Activated CD4-positive, alpha-beta memory T cell treated with anti-CD3 and anti-CD28 coated beads for 36 hours (primary cell): ENCODE data around the gene MARK2. TPM values are rescaled to one million over a fixed set of nuclear protein-coding genes. Genes with fewer than 3 reads are reported as not detected.

Source experiments
- CTCF ChIA-PET: fragments of 350-600 bp; sonication (Branson Sonifier 250); formaldehyde crosslinking; loops from one replicate; lab custom pipeline; 2021; ENCODE audit warnings: antibody characterized with exemption, inconsistent platforms; lab: Charles Lee
- POLR2A ChIA-PET: fragments of 350-600 bp; sonication (Branson Sonifier 250); formaldehyde crosslinking; loops from one replicate; lab custom pipeline; 2021; ENCODE audit warnings: antibody characterized with exemption; lab: Charles Lee
- DNase-seq: peaks from one replicate; pipeline ENCODE4 v3.0.0-alpha.2; 2020
- H3K27ac Mint-ChIP-seq: one replicate; pipeline ENCODE4 v1.8.0; 2021; ENCODE audit warnings: mixed read lengths
- H3K27me3 Mint-ChIP-seq: one replicate; pipeline ENCODE4 v1.8.0; 2021; ENCODE audit warnings: mixed read lengths
- H3K36me3 Mint-ChIP-seq: one replicate; pipeline ENCODE4 v1.8.0; 2021; ENCODE audit warnings: mixed read lengths
- H3K4me1 Mint-ChIP-seq: one replicate; pipeline ENCODE4 v1.8.0; 2021; ENCODE audit warnings: low read depth, mixed read lengths
- H3K4me3 Mint-ChIP-seq: one replicate; pipeline ENCODE4 v1.8.0; 2021; ENCODE audit warnings: mild to moderate bottlenecking, mixed read lengths
- H3K9me3 Mint-ChIP-seq: one replicate; pipeline ENCODE4 v1.8.0; 2021; ENCODE audit warnings: mixed read lengths
- intact Hi-C: fragments of 100-400 bp; cut with micrococcal nuclease; formaldehyde crosslinking; loops from one replicate; pipeline ENCODE4 v1.15.1; 2023
- total RNA-seq, 2 experiments: library from RNA; stranded (reverse); gene quantifications; one replicate each; pipeline ENCODE4 v1.2.3, GENCODE V29; 2021

Gene MARK2
- total RNA-seq, 2 experiments from 2014 or later: 20.0 to 29.0 TPM

DNA sequence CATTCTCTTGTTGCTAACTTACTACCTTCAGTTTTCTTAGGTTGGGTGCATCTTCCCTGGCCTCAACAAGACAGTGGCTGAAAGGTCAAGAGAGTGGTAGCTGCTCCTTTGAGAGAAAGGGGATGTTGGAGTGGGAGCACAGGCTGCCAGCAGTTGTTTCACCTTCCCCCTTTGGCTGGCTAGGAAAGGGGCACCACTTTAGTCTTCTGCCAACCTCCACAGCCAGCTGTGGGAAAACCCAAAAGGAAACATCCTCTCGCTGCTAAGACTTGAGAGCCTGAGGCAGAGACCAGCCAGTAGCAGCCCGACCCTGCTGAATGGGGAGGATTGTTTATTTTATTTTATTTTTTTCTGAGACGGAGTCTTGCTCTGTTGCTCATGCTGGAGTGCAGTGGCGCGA, 34.4 kb downstream of the MARK2 start:
- DNase-seq: no peak
- CTCF ChIA-PET: interaction anchor here (0.7 to 2.2 kb wide), 3 partner anchors 10 to 73 kb away, joined by 3 to 8 read pairs (median 4); no protein-coding TSS in a partner anchor
- Mint-ChIP-seq H3K4me1 (peaks cover 66% of the 10 kb centered on the region), H3K36me3 (peaks cover 10% of the 10 kb centered on the region), H3K9me3 (no peaks in the 10 kb centered on the region), H3K27ac (no peak overlapping the region), H3K27me3 (no peaks in the 10 kb centered on the region), H3K4me3 (no peak overlapping the region)
- intact Hi-C loops: no loop called here
- POLR2A ChIA-PET: no interaction called here

DNA sequence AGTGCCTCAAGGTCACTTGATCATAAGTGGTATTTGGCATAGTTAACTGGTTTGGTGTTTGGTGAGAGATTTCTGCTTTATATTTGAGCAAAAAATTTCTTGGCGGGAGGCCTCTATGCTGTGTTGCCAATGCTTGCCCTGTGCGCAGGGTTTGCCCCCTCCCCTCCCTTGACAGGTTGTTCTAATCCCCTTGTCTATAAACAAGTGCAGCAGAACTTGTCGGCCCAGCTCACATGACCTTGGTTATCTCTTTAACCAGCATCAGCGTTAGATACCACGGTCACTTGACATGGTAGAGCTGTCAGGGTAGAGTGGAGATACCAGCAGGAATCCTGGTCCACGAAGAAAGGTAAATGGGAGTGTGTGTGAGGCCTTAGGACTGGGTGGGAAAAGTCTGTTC, 35.6 kb downstream of the MARK2 start:
- no peaks in the 10 kb centered on the region for H3K9me3 Mint-ChIP-seq
- no peak for DNase-seq
- H3K27ac Mint-ChIP-seq: no peak overlapping the region
- H3K36me3 Mint-ChIP-seq: peaks cover 5% of the 10 kb centered on the region
- no peak overlapping the region for H3K4me3 Mint-ChIP-seq
- intact Hi-C loops: no loop called here
- ChIA-PET POLR2A (no interaction called here), CTCF (no interaction called here)
- peaks cover 65% of the 10 kb centered on the region for H3K4me1 Mint-ChIP-seq
- H3K27me3 Mint-ChIP-seq: no peaks in the 10 kb centered on the region

DNA sequence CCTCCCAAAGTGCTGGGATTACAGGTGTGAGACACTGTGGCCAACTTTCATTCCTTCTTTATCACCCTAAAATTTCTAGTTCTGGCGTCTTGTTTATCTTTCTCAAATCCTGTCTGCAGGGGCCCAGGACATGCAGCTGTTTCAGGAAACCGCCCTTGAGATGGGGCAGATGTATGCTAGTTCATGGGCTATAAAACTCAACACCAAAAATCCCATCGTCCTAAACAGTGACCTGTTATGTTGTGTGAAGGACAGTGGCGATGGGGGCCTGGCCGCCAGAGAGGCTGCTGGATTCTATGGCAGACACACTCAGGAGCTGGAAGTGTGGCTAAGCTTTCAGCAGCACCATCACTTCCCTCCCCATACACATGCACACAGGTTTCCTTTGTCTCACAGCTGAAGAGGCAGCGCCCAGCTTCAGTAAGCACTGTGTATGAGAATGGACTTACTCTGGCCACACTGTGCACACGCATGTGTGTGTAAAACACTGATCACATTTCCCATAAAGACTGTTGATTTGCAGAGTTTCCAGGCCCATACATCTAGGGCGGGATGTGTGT, 36.7 kb downstream of the MARK2 start:
- no peaks in the 10 kb centered on the region for H3K9me3 Mint-ChIP-seq
- H3K4me1 Mint-ChIP-seq: peaks cover 65% of the 10 kb centered on the region
- CTCF ChIA-PET: interaction anchor here (0.9 to 1.2 kb wide), 2 partner anchors 38 to 70 kb away, joined by 3 read pairs; no protein-coding TSS in a partner anchor
- peaks cover 5% of the 10 kb centered on the region for H3K36me3 Mint-ChIP-seq
- no peak overlapping the region for H3K4me3 Mint-ChIP-seq
- POLR2A ChIA-PET: no interaction called here
- DNase-seq: no peak
- intact Hi-C loops: no loop called here
- H3K27ac Mint-ChIP-seq: no peak overlapping the region
- H3K27me3 Mint-ChIP-seq: no peaks in the 10 kb centered on the region

DNA sequence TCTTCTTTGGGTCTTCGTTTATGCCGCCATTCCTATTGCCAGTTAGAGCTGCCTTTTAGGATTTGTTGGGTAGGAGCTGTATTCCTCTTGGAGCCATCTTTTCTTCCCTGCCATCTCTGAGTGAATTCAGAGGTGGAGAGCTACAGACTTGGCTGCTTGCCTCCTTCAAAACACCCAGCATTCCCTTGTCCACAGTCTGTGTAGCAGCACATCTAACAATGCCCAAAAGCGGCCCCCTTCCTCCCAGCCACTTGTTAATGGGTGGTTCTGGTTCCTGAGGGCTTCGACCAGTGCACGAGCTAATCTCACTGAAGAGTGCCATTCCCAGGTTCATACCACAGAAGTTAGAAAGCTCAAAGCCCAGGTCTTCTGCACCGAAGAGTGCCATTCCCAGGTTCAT, 37.7 kb downstream of the MARK2 start:
- peaks cover 64% of the 10 kb centered on the region for H3K4me1 Mint-ChIP-seq
- no peak for DNase-seq
- no peaks in the 10 kb centered on the region for H3K27me3 Mint-ChIP-seq
- no peaks in the 10 kb centered on the region for H3K9me3 Mint-ChIP-seq
- no peak overlapping the region for H3K4me3 Mint-ChIP-seq
- CTCF ChIA-PET: interaction anchor here (0.9 to 1.2 kb wide), 3 partner anchors 39 to 69 kb away, joined by 3 read pairs; no protein-coding TSS in a partner anchor
- intact Hi-C loops: no loop called here
- H3K27ac Mint-ChIP-seq: no peak overlapping the region
- POLR2A ChIA-PET: interaction anchor here (1.6 kb wide), 1 partner anchor 14 kb away, joined by 3 read pairs; no protein-coding TSS in a partner anchor
- H3K36me3 Mint-ChIP-seq: peaks cover 5% of the 10 kb centered on the region

DNA sequence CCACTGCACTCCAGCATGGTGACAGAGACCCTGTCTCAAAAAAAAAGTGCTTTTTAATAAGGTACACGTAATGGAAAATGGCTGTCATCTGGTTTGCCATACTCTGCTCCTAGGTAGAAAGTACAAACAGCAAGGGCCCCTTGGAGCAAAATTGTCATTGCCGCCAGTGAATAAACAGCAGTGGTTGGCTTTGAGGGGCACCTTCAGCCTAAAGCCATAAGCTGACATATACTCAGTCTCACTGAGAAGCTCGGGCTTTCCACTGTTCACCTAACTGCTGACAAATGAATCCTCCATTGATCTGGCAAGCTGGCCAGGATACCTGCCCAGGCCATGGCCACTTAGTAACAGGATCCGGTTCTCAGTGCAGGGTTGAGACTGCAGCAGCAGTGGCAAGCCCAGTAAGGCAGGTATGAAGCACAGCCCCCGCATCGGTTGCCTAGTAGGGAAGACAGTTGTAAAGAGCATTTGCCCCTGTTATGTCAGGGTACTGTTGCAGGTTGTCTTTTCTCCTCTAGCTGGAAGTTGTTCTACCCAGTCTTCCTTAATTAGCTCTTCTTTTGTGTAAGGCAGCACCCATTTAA, 38.8 kb downstream of the MARK2 start:
- Mint-ChIP-seq H3K4me3 (no peak overlapping the region), H3K27me3 (no peaks in the 10 kb centered on the region), H3K36me3 (peaks cover 5% of the 10 kb centered on the region), H3K9me3 (no peaks in the 10 kb centered on the region), H3K27ac (no peak overlapping the region), H3K4me1 (peaks cover 62% of the 10 kb centered on the region)
- no peak for DNase-seq
- POLR2A ChIA-PET: interaction anchor here (1.6 kb wide), 1 partner anchor 15 kb away, joined by 3 read pairs; no protein-coding TSS in a partner anchor
- CTCF ChIA-PET: no interaction called here
- intact Hi-C loops: no loop called here

DNA sequence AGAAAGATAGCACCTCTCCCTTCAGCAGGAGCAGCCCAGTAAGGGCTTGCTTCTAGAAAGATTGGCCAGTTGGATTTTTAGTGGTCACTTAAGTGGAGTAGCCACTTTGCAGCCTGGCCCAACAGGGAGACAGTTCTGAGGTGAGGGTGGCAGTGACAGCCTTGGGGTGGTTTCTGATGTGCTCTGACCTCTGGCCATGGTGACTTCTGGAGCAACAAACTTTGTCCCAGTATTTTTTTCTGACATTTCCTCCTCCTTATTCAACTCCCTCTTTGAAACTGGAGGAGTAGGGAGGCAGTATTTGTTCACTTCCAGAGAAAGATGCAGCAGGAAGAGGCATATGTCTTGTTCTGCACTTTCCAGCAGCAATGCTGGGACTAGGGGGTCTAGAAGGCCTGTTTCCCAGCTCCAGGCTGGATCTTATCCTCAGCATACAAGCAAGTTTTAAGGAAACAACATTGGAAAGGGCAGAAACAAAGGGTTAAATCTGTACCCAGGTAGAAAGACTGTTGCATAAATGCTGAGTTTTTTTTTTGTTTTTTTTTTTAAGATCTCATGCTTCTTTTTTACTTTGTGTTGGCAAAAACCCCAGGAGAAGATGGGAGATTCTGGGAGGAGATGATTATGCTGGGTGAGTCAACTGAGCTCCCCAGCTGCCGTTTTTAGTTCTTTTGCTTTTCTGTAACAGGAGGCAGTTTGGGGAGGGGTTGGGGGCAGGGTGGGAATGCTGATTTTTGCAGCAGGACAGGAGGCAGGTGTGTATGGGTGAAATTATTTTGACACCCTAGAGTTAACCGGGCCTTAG, 40.9 kb downstream of the MARK2 start:
- intact Hi-C loops: loop anchor here (10.0 kb wide), 1 partner anchor 115 kb away; the partner anchor contains the start of gene ZFTA
- CTCF ChIA-PET: interaction anchor here (1.1 kb wide), 1 partner anchor 42 kb away, joined by 4 read pairs; no protein-coding TSS in a partner anchor
- H3K9me3 Mint-ChIP-seq: no peaks in the 10 kb centered on the region
- POLR2A ChIA-PET: no interaction called here
- no peak overlapping the region for H3K4me3 Mint-ChIP-seq
- no peaks in the 10 kb centered on the region for H3K36me3 Mint-ChIP-seq
- DNase-seq: no peak
- H3K4me1 Mint-ChIP-seq: peaks cover 63% of the 10 kb centered on the region
- no peaks in the 10 kb centered on the region for H3K27me3 Mint-ChIP-seq
- H3K27ac Mint-ChIP-seq: no peak overlapping the region

DNA sequence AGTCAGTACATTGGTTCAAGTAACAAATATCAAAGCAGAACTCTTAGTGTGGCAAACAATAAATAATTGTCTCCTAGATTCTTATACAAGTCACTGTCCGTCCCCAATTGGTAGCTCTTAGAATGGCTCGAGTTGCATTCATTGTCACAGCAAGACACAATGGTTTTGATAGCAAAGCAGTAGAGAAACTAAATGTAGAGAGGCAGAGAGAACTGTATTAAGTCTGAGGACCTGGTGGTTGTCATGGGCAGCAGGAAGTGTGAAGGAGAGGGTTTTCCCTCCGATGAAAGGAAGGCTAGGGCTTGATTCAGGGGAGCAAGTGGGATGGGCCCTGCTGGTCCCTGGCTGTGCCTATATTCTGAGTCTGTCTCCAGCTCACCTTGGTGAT, 41.5 kb downstream of the MARK2 start:
- intact Hi-C loops: loop anchor here (10.0 kb wide), 1 partner anchor 116 kb away; the partner anchor contains the start of gene ZFTA

DNA sequence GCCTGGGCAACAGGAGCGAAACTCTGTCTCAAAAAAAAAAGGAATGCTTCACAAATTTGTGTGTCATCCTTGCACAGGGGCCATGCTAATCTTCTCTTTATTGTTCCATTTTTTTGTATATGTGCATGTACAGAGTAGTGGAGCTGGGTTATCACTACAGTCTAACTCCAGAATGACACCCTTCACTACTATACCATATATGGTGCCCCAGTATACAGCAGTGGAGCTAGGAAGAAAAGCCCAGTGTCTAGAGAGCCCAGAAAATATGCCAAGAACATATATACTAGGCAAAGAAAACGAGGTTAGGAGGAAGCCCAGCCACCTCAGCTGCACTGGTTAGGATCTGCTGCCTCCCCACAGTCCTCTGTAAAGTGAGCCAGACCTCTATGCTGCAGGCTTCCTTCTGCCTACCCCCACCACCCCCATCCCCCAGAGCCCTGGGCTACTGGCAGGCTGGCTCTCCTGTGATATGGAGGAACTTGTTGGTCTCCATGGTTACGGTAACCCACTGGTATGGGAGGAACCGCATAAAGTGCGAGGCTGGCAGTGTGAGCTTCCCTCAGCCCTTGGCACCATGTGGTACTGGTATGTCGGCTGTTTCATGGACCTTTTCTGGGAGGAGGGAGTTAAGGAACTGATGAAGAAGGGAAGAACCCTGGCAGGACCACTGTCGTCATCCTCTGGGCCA, 43.8 kb downstream of the MARK2 start:
- Mint-ChIP-seq H3K27me3 (no peaks in the 10 kb centered on the region), H3K36me3 (no peaks in the 10 kb centered on the region), H3K4me1 (peaks cover 70% of the 10 kb centered on the region), H3K4me3 (no peak overlapping the region), H3K27ac (no peak overlapping the region), H3K9me3 (no peaks in the 10 kb centered on the region)
- intact Hi-C loops: loop anchor here (10.0 kb wide), 1 partner anchor 118 kb away; the partner anchor contains the start of gene ZFTA
- DNase-seq: no peak
- ChIA-PET POLR2A (interaction anchor here (0.6 kb wide), 1 partner anchor 9 kb away, joined by 5 read pairs; no protein-coding TSS in a partner anchor), CTCF (interaction anchor here (1.0 to 1.4 kb wide), 3 partner anchors 9 to 46 kb away, joined by 3 to 6 read pairs (median 3); no protein-coding TSS in a partner anchor)

More for the DNA sequence above, 41.5 kb downstream of the MARK2 start:
- POLR2A ChIA-PET: no interaction called here
- CTCF ChIA-PET: interaction anchor here (1.1 kb wide), 1 partner anchor 43 kb away, joined by 4 read pairs; no protein-coding TSS in a partner anchor
- H3K36me3 Mint-ChIP-seq: no peaks in the 10 kb centered on the region
- H3K27me3 Mint-ChIP-seq: no peaks in the 10 kb centered on the region
- no peak overlapping the region for H3K4me3 Mint-ChIP-seq
- peaks cover 62% of the 10 kb centered on the region for H3K4me1 Mint-ChIP-seq
- H3K9me3 Mint-ChIP-seq: no peaks in the 10 kb centered on the region
- no peak for DNase-seq
- no peak overlapping the region for H3K27ac Mint-ChIP-seq

DNA sequence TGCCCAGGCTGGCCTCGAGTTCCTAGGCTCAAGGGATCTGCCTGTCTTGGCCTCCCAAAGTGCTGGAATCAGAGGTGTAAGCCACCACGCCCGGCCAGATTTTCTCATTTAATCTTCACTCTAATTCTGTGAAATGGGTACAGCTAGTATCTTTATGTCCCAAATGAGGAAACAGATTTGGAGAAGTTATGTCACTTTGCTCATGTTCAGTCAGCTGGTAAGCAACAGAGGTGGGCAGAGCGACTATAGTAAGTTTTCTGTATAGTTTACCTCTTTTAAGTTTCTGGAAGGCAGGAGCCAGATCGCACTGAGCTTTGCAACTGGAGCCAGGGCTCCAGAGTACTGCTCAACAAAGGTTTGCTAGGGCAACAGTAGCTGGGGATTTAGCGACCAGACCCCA, 44.9 kb downstream of the MARK2 start:
- intact Hi-C loops: loop anchor here (10.0 kb wide), 1 partner anchor 119 kb away; the partner anchor contains the start of gene ZFTA
- H3K4me3 Mint-ChIP-seq: no peak overlapping the region
- ChIA-PET CTCF (interaction anchor here (0.9 to 1.2 kb wide), 3 partner anchors 10 to 51 kb away, joined by 3 to 4 read pairs (median 3); no protein-coding TSS in a partner anchor), POLR2A (no interaction called here)
- H3K4me1 Mint-ChIP-seq: peaks cover 73% of the 10 kb centered on the region
- H3K36me3 Mint-ChIP-seq: no peaks in the 10 kb centered on the region
- no peak for DNase-seq
- no peaks in the 10 kb centered on the region for H3K27me3 Mint-ChIP-seq
- H3K27ac Mint-ChIP-seq: no peak overlapping the region
- H3K9me3 Mint-ChIP-seq: no peaks in the 10 kb centered on the region

DNA sequence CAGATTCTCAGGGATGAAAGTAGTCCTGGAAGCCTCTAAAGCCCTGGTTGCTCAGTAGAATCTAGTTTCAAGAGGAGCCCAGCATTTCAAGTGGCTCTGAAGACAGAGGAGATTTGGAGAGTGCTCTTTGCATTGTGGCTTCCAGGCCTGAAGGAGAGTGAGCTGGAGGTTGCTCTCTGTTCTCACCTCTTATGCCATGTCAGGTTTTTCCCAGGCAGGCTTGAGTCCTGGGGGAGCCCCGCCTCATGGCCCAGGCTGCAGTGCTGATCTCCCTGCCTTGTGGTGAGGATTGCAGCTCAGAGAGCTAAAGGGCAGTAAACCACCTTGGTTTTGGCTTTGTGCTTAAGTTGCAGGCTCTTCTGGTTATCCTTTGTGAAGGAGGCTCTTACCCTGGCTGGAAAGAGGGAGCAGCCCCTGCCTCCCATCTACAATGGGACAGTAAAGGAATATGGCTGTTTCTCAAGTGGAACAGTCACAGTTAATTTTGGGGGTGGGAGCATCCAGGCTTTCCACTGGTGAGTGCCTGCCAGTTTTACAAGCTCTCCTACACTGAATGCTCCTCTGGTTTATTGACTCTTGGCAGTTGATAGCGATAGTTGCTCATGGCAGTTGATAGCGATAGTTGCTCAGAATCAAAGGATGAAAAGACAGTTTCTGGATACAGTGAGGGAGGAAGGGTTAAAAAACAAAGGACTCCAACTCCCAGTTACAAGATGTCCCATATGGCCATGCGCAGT, 45.5 kb downstream of the MARK2 start:
- H3K27ac Mint-ChIP-seq: peak overlapping the region; percentile 39
- ChIA-PET CTCF (interaction anchor here (0.9 to 1.2 kb wide), 2 partner anchors 47 to 51 kb away, joined by 3 to 4 read pairs; no protein-coding TSS in a partner anchor), POLR2A (no interaction called here)
- intact Hi-C loops: loop anchor here (10.0 kb wide), 1 partner anchor 120 kb away; the partner anchor contains the start of gene ZFTA
- H3K36me3 Mint-ChIP-seq: no peaks in the 10 kb centered on the region
- H3K4me3 Mint-ChIP-seq: no peak overlapping the region
- no peaks in the 10 kb centered on the region for H3K27me3 Mint-ChIP-seq
- H3K9me3 Mint-ChIP-seq: no peaks in the 10 kb centered on the region
- peaks cover 72% of the 10 kb centered on the region for H3K4me1 Mint-ChIP-seq
- peak; percentile 31 for DNase-seq
